C4-2B (cell line): Measurements from ENCODE around the gene CMKLR1.

Experiments used
- CTCF ChIP-seq: fragments of 450-650 bp; conservative IDR thresholded peaks from 2 replicates; pipeline ENCODE4 v1.5.1; 2017; ENCODE audit warnings: mild to moderate bottlenecking
- ZFX ChIP-seq: fragments of 450-650 bp; IDR thresholded peaks from 2 replicates; pipeline ENCODE4 v1.6.1; 2017

GRCh38 chr12:108307006-108307405, 32.1 kb downstream of the CMKLR1 start:
- TF ChIP-seq ZFX (no peak), CTCF (no peak)
